Hepatocyte (in vitro differentiated cells): ENCODE measurements around the gene ABHD13.

Source experiments
- EZH2 ChIP-seq: fragments of 200-600 bp; sonication (generic); IDR thresholded peaks from 2 replicates; pipeline ENCODE4 v1.6.1; 2016; ENCODE audit warnings: antibody characterized with exemption, mild to moderate bottlenecking, borderline replicate concordance
- TF ChIP-seq, protein P1 (sequence below): fragments of 200-600 bp; sonication (generic); IDR thresholded peaks from 2 replicates; pipeline ENCODE4 v1.5.1; 2016; ENCODE audit warnings: antibody characterized with exemption, mild to moderate bottlenecking; ENCODE audit not compliant: poor library complexity

DNA sequence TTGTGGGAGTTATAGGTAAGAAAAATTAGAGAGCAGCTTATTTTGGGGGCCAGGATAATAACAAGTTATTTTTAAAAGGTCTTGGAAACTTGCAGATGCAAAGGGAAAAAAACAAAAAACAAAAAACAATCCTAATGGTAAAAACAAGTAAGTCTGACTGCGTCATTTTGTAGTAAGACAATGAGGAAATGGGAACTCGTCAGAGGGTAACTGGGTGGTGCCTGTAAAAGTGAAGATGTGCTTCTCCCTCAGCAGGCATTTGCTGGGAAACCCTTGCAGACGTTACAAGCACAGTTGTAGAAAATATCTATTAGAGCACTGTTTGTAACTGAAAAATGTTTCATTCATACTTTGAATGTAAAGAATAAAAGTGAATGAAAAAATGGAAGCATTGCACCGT lies 49.2 kb downstream of the ABHD13 start:
- TF ChIP-seq EZH2: no peak
- TF ChIP-seq, protein P1, sequence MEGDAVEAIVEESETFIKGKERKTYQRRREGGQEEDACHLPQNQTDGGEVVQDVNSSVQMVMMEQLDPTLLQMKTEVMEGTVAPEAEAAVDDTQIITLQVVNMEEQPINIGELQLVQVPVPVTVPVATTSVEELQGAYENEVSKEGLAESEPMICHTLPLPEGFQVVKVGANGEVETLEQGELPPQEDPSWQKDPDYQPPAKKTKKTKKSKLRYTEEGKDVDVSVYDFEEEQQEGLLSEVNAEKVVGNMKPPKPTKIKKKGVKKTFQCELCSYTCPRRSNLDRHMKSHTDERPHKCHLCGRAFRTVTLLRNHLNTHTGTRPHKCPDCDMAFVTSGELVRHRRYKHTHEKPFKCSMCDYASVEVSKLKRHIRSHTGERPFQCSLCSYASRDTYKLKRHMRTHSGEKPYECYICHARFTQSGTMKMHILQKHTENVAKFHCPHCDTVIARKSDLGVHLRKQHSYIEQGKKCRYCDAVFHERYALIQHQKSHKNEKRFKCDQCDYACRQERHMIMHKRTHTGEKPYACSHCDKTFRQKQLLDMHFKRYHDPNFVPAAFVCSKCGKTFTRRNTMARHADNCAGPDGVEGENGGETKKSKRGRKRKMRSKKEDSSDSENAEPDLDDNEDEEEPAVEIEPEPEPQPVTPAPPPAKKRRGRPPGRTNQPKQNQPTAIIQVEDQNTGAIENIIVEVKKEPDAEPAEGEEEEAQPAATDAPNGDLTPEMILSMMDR: no peak
